Tibial artery (tissue), 4 donors: ENCODE data around the gene ADAMTS17.

ENCODE experiments used
- DNase-seq, 2 donors: peaks; one replicate each; pipeline ENCODE4 v3.0.0-alpha.2; 2019
- H3K27ac ChIP-seq, 2 donors: fragments of 200-600 bp; sonication (generic) in 1 of 2; 1 replicate in 1 of 2; 2 replicates in 1 of 2; pipeline ENCODE4 v1.5.1; 2018 to 2019; ENCODE audit warnings: mild to moderate bottlenecking in 1 of 2
- H3K27me3 ChIP-seq, 2 donors: fragments of 200-600 bp; sonication (generic) in 1 of 2; one replicate each; pipeline versions ENCODE4 v1.5.1 to v1.6.0; 2016 to 2019
- H3K36me3 ChIP-seq, 3 donors: fragments of 200-600 bp; sonication (generic) in 2 of 3; one replicate each; pipeline ENCODE4 v1.5.1; 2016 to 2019; ENCODE audit warnings: mild to moderate bottlenecking in 2 of 3
- H3K4me1 ChIP-seq, 4 donors: fragments of 200-600 bp; sonication (generic) in 2 of 4; 1 replicate in 3 of 4; 2 replicates in 1 of 4; pipeline ENCODE4 v1.5.1; 2016 to 2019
- H3K4me3 ChIP-seq, 2 donors: fragments of 200-600 bp; sonication (generic) in 1 of 2; 1 replicate in 1 of 2; 2 replicates in 1 of 2; pipeline ENCODE4 v1.5.1; 2018 to 2019; ENCODE audit warnings: mild to moderate bottlenecking in 2 of 2
- H3K9me3 ChIP-seq, 3 donors: fragments of 200-600 bp; sonication (generic) in 1 of 3; one replicate each; pipeline ENCODE4 v1.5.1; 2016 to 2019
- intact Hi-C: fragments of 100-400 bp; cut with DNase I; formaldehyde crosslinking; loops from one replicate; pipeline ENCODE4 v1.15.0; 2023; ENCODE audit warnings: low total_unique reads
- TF ChIP-seq, protein P1 (sequence below), 2 experiments: fragments of 200-600 bp in 1 of 2; fragments of 450-650 bp in 1 of 2; IDR thresholded peaks; one replicate each; pipeline ENCODE4 v1.5.1; 2017 to 2019; ENCODE audit warnings: antibody characterized with exemption in 2 of 2, mild to moderate bottlenecking in 1 of 2, moderate library complexity in 1 of 2

ADAMTS17 gene

DNA sequence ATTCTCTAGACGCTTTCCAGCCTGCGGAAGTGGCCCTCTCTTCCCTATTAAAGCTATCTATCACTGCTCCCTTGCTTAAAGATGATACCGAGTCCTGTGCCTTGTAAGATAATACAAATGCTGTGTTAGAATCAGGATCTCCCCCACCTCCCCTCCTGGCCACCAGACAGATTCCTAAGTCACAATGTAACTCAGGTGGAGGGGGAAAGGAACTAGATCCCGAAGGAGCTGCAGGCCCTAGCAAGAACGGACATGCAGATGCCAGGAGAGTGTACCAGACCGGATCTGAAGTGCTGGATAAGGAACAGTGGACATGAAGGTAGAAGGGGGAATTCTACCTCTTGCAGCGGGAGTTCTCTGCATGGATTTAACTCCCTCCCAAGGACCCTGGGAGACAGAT, 377.8 kb downstream of the ADAMTS17 start:
- Histone ChIP-seq H3K27me3 (no peaks in the 10 kb centered on the region), H3K4me3 (no peak overlapping the region), H3K9me3 (no peaks in the 10 kb centered on the region), H3K4me1 (peaks cover 0 to 6% (median 3%) of the 10 kb centered on the region in 4 donors), H3K36me3 (no peaks in the 10 kb centered on the region), H3K27ac (no peak overlapping the region)
- intact Hi-C loops, result no loop called here
- TF ChIP-seq, protein P1, sequence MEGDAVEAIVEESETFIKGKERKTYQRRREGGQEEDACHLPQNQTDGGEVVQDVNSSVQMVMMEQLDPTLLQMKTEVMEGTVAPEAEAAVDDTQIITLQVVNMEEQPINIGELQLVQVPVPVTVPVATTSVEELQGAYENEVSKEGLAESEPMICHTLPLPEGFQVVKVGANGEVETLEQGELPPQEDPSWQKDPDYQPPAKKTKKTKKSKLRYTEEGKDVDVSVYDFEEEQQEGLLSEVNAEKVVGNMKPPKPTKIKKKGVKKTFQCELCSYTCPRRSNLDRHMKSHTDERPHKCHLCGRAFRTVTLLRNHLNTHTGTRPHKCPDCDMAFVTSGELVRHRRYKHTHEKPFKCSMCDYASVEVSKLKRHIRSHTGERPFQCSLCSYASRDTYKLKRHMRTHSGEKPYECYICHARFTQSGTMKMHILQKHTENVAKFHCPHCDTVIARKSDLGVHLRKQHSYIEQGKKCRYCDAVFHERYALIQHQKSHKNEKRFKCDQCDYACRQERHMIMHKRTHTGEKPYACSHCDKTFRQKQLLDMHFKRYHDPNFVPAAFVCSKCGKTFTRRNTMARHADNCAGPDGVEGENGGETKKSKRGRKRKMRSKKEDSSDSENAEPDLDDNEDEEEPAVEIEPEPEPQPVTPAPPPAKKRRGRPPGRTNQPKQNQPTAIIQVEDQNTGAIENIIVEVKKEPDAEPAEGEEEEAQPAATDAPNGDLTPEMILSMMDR (IDR thresholded peaks at IDR 0.05), result no peak
- peak in 1 of 2 donors; percentile 31 for DNase-seq

GRCh38 chr15:99963096-99963825, 378.5 kb downstream of the ADAMTS17 start:
- peaks cover 0 to 6% (median 4%) of the 10 kb centered on the region in 4 donors for H3K4me1 ChIP-seq

DNA sequence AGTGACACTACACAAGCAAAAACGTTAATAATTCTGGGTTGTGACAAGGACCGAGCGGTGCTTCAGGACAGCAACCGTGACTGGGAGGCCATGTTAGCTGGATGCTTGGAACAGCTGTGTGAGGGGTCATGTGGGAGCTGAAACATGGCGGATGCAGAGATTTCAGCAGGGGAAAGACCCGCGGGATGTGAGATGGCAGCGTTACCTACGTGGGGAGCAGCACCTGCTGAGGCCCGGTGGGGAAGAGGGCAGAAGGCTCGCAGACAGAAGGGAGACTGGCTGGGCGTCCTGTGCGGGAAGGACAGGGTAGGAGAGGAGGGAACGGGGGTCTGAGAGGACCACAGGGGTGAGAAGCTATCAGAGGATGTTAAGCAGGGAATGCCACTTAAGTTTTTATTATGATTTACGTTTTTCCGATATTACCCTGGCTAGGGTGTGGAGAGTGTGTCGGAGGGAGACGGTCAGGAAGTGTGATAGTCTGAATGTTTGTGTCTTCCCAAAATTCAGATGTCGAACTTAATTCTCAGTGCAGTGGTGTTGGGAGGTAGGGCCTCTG, 379.7 kb downstream of the ADAMTS17 start:
- H3K9me3 ChIP-seq, result no peaks in the 10 kb centered on the region
- TF ChIP-seq, protein P1 (IDR thresholded peaks at IDR 0.05), result no peak
- intact Hi-C loops, result no loop called here
- peak in 1 of 2 donors; percentile 46 for DNase-seq
- no peak overlapping the region for H3K27ac ChIP-seq
- no peaks in the 10 kb centered on the region for H3K36me3 ChIP-seq
- H3K27me3 ChIP-seq, result no peaks in the 10 kb centered on the region
- peaks cover 0 to 6% (median 5%) of the 10 kb centered on the region in 4 donors for H3K4me1 ChIP-seq
- no peak overlapping the region for H3K4me3 ChIP-seq

More at GRCh38 chr15:99963096-99963825, 378.5 kb downstream of the ADAMTS17 start:
- intact Hi-C loops, result no loop called here
- H3K27ac ChIP-seq, result no peak overlapping the region
- TF ChIP-seq, protein P1 (IDR thresholded peaks at IDR 0.05), result no peak
- no peaks in the 10 kb centered on the region for H3K27me3 ChIP-seq
- H3K4me3 ChIP-seq, result no peak overlapping the region
- H3K36me3 ChIP-seq, result no peaks in the 10 kb centered on the region
- H3K9me3 ChIP-seq, result no peaks in the 10 kb centered on the region
- DNase-seq, result peak in 1 of 2 donors; percentile 21

DNA sequence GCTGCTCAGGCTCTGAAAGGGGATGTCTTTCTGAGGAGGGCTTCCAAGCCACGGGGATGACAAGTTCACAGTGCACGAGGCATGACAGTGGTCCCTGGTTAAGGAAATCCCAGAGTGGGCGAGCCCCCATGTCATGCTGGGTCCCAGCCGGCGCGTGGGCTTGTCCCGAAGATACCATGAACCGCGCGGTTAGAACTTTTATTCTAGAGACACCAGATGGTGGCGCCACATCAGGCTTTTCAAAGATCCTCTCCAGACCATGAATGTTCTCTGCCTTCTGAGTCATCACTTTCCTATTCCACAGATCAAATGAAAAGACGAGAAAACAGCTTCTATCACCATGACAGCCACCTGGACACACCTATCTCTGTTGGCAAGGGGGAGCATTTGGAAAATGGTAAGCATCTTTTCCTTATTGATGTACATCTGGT, 380.7 kb downstream of the ADAMTS17 start:
- Histone ChIP-seq H3K36me3 (no peaks in the 10 kb centered on the region), H3K9me3 (no peaks in the 10 kb centered on the region), H3K4me1 (peaks cover 0 to 6% (median 5%) of the 10 kb centered on the region in 4 donors), H3K4me3 (no peak overlapping the region), H3K27ac (no peak overlapping the region), H3K27me3 (no peaks in the 10 kb centered on the region)
- intact Hi-C loops, result no loop called here
- DNase-seq, result peak in 1 of 2 donors; percentile 61
- TF ChIP-seq, protein P1 (IDR thresholded peaks at IDR 0.05), result peak in 1 of 2 experiments; percentile 29

- Histone ChIP-seq H3K4me1 (peaks cover 0 to 6% (median 5%) of the 10 kb centered on the region in 4 donors), H3K36me3 (no peaks in the 10 kb centered on the region), H3K9me3 (no peaks in the 10 kb centered on the region), H3K27ac (no peak overlapping the region), H3K4me3 (no peak overlapping the region), H3K27me3 (no peaks in the 10 kb centered on the region)
- intact Hi-C loops, result no loop called here
- TF ChIP-seq, protein P1 (IDR thresholded peaks at IDR 0.05), result no peak
- DNase-seq, result no peak
These were observed 382.4 kb downstream of the ADAMTS17 start for GRCh38 chr15:99959326-99959725.
